Liver (tissue), 3 donors: ENCODE measurements around the gene HFM1.

ENCODE experiments used
- ATF3 ChIP-seq: IDR thresholded peaks from 2 replicates; pipeline ENCODE4 v1.6.1; 2016; ENCODE audit warnings: antibody characterized with exemption
- CTCF ChIP-seq: fragments of 150-350 bp; IDR thresholded peaks from 2 replicates; pipeline ENCODE4 v1.5.1; 2017; ENCODE audit warnings: improper control_type of control experiment, low read depth, low read length; ENCODE audit not compliant: missing input control
- EGR1 ChIP-seq, 2 donors: IDR thresholded peaks; 2 replicates each; pipeline ENCODE4 v1.6.1; 2016 to 2018; ENCODE audit warnings: antibody characterized with exemption in 2 of 2, low read depth in 2 of 2
- GABPA ChIP-seq, 2 donors: IDR thresholded peaks in 1 of 2; conservative IDR thresholded peaks in 1 of 2; 2 replicates each; pipeline ENCODE4 v1.6.1; 2016; ENCODE audit warnings: antibody characterized with exemption in 2 of 2, mild to moderate bottlenecking in 1 of 2, moderate library complexity in 1 of 2
- donor health status: healthy.
- donor health status: healthy.

- no peak for TF ChIP-seq CTCF
- no peak for TF ChIP-seq EGR1 (IDR thresholded peaks at IDR 0.05; ENCODE audit: low read depth in 2 of 2)
- TF ChIP-seq ATF3 = no peak
- no peak for TF ChIP-seq GABPA (IDR thresholded peaks at IDR 0.05 in 1 of 2, conservative IDR thresholded peaks at IDR 0.05 in 1 of 2)
Measured at GRCh38 chr1:91283421-91283726, 121.3 kb downstream of the HFM1 start.
